OCI-LY1 (cell line): ENCODE measurements around the gene NSL1.
A peak's percentile ranks its signal among the peaks of the same experiment; 100 is the strongest.

Source experiments
- H2AFZ ChIP-seq: fragments of 200-600 bp; sonication (generic), shearing (Covaris generic); 2 replicates; pipeline ENCODE4 v1.6.0; 2014; ENCODE audit warnings: antibody characterized with exemption, mild to moderate bottlenecking, low read length
- H3F3A ChIP-seq: fragments of 200-600 bp; sonication (generic), shearing (Covaris generic); 2 replicates; pipeline ENCODE4 v1.6.0; 2014; ENCODE audit warnings: mild to moderate bottlenecking, antibody characterized with exemption, low read length, moderate library complexity; ENCODE audit not compliant: insufficient read depth
- H3K27ac ChIP-seq: fragments of 200-600 bp; sonication (generic); 2 replicates; pipeline ENCODE4 v1.5.1; 2014; ENCODE audit warnings: low read length, mixed run types, mild to moderate bottlenecking, low read depth; ENCODE audit not compliant: poor library complexity, severe bottlenecking
- H3K27me3 ChIP-seq: fragments of 200-600 bp; sonication (generic); 2 replicates; pipeline ENCODE4 v1.6.0; 2014; ENCODE audit warnings: antibody characterized with exemption, mild to moderate bottlenecking, low read length, moderate library complexity; ENCODE audit not compliant: insufficient read depth
- H3K36me3 ChIP-seq: fragments of 200-600 bp; sonication (generic); 2 replicates; pipeline ENCODE4 v1.6.1; 2014; ENCODE audit warnings: mild to moderate bottlenecking, antibody characterized with exemption, low read length, moderate library complexity, mixed read lengths; ENCODE audit not compliant: insufficient read depth
- H3K4me1 ChIP-seq: fragments of 200-600 bp; sonication (generic); 2 replicates; pipeline ENCODE4 v1.5.1; 2014; ENCODE audit warnings: mild to moderate bottlenecking, low read length, moderate library complexity; ENCODE audit not compliant: insufficient read depth, severe bottlenecking
- H3K4me2 ChIP-seq: fragments of 200-600 bp; sonication (generic), shearing (Covaris generic); 2 replicates; pipeline ENCODE4 v1.6.1; 2014; ENCODE audit warnings: low read length
- H3K4me3 ChIP-seq: fragments of 200-600 bp; sonication (generic); 2 replicates; pipeline ENCODE4 v1.5.1; 2014; ENCODE audit warnings: low read length, low read depth, mild to moderate bottlenecking, mixed read lengths; ENCODE audit not compliant: poor library complexity, severe bottlenecking
- H3K79me2 ChIP-seq: fragments of 200-600 bp; shearing (Covaris generic); 2 replicates; pipeline ENCODE4 v1.6.1; 2016; ENCODE audit warnings: mixed run types, low read length, mixed read lengths; ENCODE audit not compliant: insufficient read depth
- H3K9ac ChIP-seq: fragments of 200-600 bp; sonication (generic), shearing (Covaris generic); 2 replicates; pipeline ENCODE4 v1.6.1; 2014; ENCODE audit warnings: mild to moderate bottlenecking, low read length, mixed read lengths
- H3K9me2 ChIP-seq: fragments of 200-600 bp; sonication (generic), shearing (Covaris generic); 2 replicates; pipeline ENCODE4 v1.6.1; 2014; ENCODE audit warnings: low read depth, mild to moderate bottlenecking, low read length, mixed read lengths
- H3K9me3 ChIP-seq: fragments of 200-600 bp; shearing (Covaris generic); 2 replicates; pipeline ENCODE4 v1.6.1; 2014; ENCODE audit warnings: low read length, mixed read lengths
- H4K20me1 ChIP-seq: fragments of 200-600 bp; sonication (generic), shearing (Covaris generic); 2 replicates; pipeline ENCODE4 v1.6.0; 2016; ENCODE audit warnings: mild to moderate bottlenecking, low read length; ENCODE audit not compliant: insufficient read depth
- CTCF ChIP-seq: fragments of 200-600 bp; sonication (generic), shearing (Covaris generic); IDR thresholded peaks from 2 replicates; pipeline ENCODE4 v1.5.1; 2017; ENCODE audit warnings: mild to moderate bottlenecking, antibody characterized with exemption, low read length, moderate library complexity, mixed read lengths
- EZH2 ChIP-seq: fragments of 200-600 bp; sonication (generic), shearing (Covaris generic); IDR thresholded peaks from 2 replicates; pipeline ENCODE4 v1.8.0; 2017; ENCODE audit warnings: borderline replicate concordance, mixed run types, mild to moderate bottlenecking, antibody characterized with exemption, low read length, moderate library complexity, mixed read lengths

Gene NSL1

GRCh38 chr1:212762839-212763238, 28.7 kb downstream of the NSL1 start:
- Histone ChIP-seq H3K4me3 (no peak overlapping the region), H3K4me1 (no peaks in the 10 kb centered on the region), H3K27ac (no peak overlapping the region), H3K9ac (no peak overlapping the region), H3K9me3 (no peaks in the 10 kb centered on the region), H2AFZ (no peak overlapping the region), H3K36me3 (peaks cover 16% of the 10 kb centered on the region), H3K27me3 (no peaks in the 10 kb centered on the region), H3K4me2 (no peak overlapping the region), H3F3A (no peaks in the 10 kb centered on the region), H4K20me1 (no peaks in the 10 kb centered on the region), H3K79me2 (no peaks in the 10 kb centered on the region), H3K9me2 (no peaks in the 10 kb centered on the region)
- TF ChIP-seq EZH2 (no peak), CTCF (no peak)

GRCh38 chr1:212762234-212762633, 29.3 kb downstream of the NSL1 start:
- Histone ChIP-seq H3F3A (no peaks in the 10 kb centered on the region), H3K4me3 (no peak overlapping the region), H3K4me1 (no peaks in the 10 kb centered on the region), H3K36me3 (peaks cover 14% of the 10 kb centered on the region), H3K79me2 (no peaks in the 10 kb centered on the region), H4K20me1 (no peaks in the 10 kb centered on the region), H3K27ac (no peak overlapping the region), H3K9me3 (no peaks in the 10 kb centered on the region), H3K9ac (no peak overlapping the region), H3K4me2 (no peak overlapping the region), H3K9me2 (no peaks in the 10 kb centered on the region), H2AFZ (no peak overlapping the region), H3K27me3 (no peaks in the 10 kb centered on the region)
- TF ChIP-seq CTCF (no peak), EZH2 (no peak)

DNA sequence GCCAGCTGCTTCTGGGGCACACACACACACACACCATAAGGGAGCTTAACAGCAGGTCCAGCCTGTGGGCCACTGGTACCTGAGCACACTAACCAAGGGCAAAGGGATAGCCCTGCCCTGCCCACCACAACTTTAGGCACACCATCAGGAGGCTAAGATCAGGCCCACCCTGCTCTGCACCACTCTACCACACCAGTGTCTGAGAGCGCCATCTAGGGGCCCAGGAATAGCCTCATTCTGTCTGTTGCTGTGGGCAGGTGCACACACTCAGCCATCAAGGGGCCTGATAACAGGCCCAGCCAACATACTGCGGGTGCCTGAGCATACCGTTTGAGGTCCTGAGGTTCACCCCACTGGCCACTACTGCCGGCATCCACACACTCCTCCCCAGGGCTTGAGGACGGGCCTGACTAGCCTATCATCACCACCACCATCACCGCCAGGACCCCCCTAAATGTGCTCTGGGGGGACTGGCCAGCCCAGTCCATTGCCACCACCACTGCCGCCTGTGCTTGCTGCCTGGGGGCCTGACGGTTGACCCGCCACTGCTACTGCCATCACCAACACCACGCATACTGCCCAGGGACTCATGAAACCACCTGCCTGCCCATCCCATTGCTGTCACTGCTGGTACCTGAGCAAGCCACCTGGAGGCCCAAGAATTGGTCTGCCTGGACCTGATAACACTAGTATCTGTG, 31.3 kb downstream of the NSL1 start:
- Histone ChIP-seq H3F3A (no peaks in the 10 kb centered on the region), H3K36me3 (peaks cover 11% of the 10 kb centered on the region), H3K9me3 (no peaks in the 10 kb centered on the region), H3K27me3 (no peaks in the 10 kb centered on the region), H3K79me2 (no peaks in the 10 kb centered on the region), H3K4me1 (no peaks in the 10 kb centered on the region), H3K27ac (no peak overlapping the region), H2AFZ (no peak overlapping the region), H3K9ac (no peak overlapping the region), H3K9me2 (no peaks in the 10 kb centered on the region), H3K4me2 (no peak overlapping the region), H4K20me1 (no peaks in the 10 kb centered on the region), H3K4me3 (no peak overlapping the region)
- TF ChIP-seq EZH2 = no peak
- peak; percentile 70 for TF ChIP-seq CTCF
